GM12873 (cell line): ENCODE results near the gene S1PR4.

Experiments
- CTCF ChIP-seq: IDR thresholded peaks from 2 replicates; pipeline ENCODE4 v1.5.1; 2012; ENCODE audit warnings: low read depth, mild to moderate bottlenecking, moderate library complexity, low read length, control low read depth; ENCODE audit not compliant: insufficient read depth; ENCODE audit errors: missing control alignments

The S1PR4 gene

GRCh38 chr19:3186160-3186688, 7.7 kb downstream of the S1PR4 start:
- no peak for TF ChIP-seq CTCF

- no peak for TF ChIP-seq CTCF
These were observed 8.5 kb downstream of the S1PR4 start for GRCh38 chr19:3186891-3187661.

DNA sequence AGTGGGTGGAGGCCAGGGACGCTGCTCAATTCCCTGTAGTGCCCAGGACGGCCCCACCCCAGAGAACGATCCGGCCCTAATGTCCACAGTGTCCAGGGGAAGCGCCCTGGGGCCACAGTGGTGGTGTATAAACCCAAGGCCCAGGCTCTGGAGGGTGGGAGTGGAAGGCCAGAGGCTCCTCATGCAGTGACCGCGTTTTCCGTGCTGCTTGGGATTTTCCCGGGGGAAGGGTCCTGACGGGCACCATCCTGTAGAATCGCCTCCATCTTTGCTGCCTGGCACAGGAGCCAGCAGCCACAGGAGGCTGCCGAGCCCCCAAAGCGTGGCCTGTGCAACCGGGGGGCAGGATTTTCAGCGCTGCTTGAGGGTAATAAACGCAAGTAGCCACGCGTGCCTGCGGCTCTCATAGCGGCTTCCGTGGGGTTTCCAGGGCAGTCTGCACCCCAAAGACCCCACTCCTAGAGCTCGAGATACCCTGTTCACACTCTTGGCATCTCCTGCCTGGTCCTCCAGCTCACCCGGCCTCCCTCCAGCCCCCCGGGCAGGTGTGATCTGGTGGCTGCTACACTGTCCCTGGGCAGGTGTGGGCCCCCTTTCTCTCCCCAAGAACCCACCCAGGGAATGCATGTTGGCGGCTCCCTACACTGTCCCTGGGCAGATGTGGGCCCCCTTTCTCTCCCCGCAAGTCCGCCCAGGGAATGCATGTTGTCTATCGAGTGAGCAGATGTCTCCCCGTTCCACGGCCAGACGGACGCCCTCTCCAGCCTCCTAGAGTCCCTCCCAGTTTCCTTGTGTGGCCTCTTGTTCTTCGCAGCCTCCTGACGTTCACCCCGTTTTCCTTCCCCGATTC, 9.3 kb downstream of the S1PR4 start:
- no peak for TF ChIP-seq CTCF

DNA sequence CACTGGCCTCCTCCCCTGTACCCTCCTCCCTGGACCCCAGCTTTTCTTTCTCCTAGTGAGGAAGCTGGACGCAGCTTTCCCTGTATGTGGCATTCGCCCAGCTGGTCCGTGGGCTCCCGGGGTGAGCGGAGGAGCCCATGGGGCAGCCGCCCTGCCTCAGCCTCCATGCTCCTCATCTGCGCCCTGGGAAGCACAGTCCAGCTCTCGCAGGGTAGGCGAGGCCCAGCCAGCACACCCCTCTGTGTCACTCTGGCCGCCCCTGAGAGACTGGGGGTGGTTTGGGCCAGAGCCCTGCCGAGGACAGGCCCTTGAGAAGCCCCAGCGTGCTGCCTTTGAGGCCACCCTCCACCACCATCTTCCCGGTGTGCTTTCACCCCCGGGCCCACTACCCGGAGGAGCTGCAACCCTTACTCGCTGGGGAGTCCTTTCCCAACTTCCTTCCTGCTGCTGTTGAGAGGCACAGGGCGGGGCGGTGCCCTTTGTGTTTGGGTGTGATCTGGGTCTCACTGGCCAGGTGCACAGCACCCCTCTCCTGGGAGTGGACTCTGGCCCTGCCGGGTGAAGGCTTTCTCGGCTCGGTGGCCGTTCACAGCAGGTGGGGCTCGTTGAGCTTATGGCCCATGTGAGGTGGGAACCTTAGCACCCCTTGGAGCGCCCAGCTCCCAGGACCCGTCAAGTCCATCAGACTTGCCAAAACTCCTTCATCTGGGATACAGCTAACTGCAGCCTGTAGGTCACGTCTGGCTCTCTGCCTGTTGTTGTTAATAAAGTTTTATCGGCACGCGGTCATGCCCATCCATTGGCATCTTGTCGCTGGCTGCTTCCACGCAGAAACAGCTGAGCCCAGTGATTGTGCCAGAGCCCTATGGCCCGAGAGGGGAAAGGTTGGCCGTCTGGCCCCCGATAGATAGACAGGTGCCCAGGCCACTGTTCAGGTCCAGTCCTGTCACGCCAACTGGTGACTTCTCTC, 10.3 kb downstream of the S1PR4 start:
- TF ChIP-seq CTCF, result no peak

- no peak for TF ChIP-seq CTCF
These were observed 11.3 kb downstream of the S1PR4 start for GRCh38 chr19:3189702-3190469.

DNA sequence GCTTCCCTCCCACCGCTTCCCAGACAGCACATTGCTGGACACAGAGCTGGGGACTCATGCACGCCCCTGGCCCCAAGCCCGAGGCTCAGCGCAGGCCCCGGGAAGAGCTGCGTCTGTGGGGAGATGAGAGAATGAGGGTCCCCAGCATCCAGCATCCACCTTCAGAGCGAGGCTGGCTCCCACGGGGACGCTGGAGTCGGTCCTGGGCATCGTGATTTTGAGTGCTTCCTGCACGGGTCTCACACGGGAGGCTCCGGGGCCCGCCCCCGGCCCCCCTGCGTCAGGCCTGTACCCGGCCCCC, 11.9 kb downstream of the S1PR4 start:
- no peak for TF ChIP-seq CTCF
